ENCODE data around the gene WNT16.

DNA sequence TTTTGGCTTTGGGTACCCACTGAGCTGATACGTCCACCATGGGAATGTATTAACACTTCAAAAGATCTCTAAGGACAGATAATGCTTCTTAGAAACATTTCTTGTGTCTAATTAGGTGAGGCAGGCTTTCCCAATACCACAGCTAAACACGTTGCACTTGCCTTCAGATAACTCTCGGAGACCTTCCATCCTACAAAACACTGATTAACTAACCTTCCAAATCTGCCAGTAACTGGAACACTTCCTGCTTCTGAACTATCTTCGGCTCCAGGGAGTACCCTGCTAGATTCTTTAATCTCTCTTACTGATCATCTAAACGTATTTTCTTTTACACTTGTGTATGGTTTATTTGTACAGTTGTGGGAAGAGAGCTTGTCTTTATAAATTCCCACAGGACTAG is 1.1 kb upstream of the WNT16 start:
- no peak for TF ChIP-seq POLR2A (IDR thresholded peaks at IDR 0.05; ENCODE audit: low read length)
- TF ChIP-seq GATA1 (IDR thresholded peaks at IDR 0.05; ENCODE audit: low read depth, low read length) = no peak
